Ascending aorta (tissue), 2 donors: Measurements from ENCODE around the gene AKAP13. TPM values are rescaled to one million over a fixed set of nuclear protein-coding genes. Genes with fewer than 3 reads are reported as not detected.

ENCODE experiments used
- DNase-seq, 2 donors: peaks; one replicate each; pipeline ENCODE4 v3.0.0-alpha.2; 2019; ENCODE audit warnings: low spot score in 2 of 2
- H3K27ac ChIP-seq, 2 donors: fragments of 200-600 bp; sonication (generic); one replicate each; pipeline ENCODE4 v1.5.1; 2016 to 2017; ENCODE audit warnings: mild to moderate bottlenecking in 1 of 2
- H3K27me3 ChIP-seq: fragments of 200-600 bp; sonication (generic); one replicate; pipeline ENCODE4 v1.5.1; 2017
- H3K36me3 ChIP-seq, 2 donors: fragments of 200-600 bp; sonication (generic); one replicate each; pipeline ENCODE4 v1.5.1; 2016
- H3K4me1 ChIP-seq, 2 donors: fragments of 200-600 bp; sonication (generic); one replicate each; pipeline ENCODE4 v1.5.1; 2016 to 2017; ENCODE audit warnings: mild to moderate bottlenecking in 1 of 2
- H3K4me3 ChIP-seq, 2 donors: fragments of 200-600 bp; sonication (generic); one replicate each; pipeline ENCODE4 v1.5.1; 2016 to 2017; ENCODE audit warnings: mild to moderate bottlenecking in 1 of 2
- H3K9me3 ChIP-seq, 2 donors: fragments of 200-600 bp; sonication (generic); one replicate each; pipeline ENCODE4 v1.5.1; 2016
- intact Hi-C: fragments of 100-400 bp; cut with DNase I; formaldehyde crosslinking; loops from one replicate; pipeline ENCODE4 v1.15.1; 2023
- total RNA-seq: library from RNA; depleted of rRNA; stranded (reverse); fragments of >200 nt; gene quantifications from one replicate; pipeline ENCODE4 v1.1.0, GENCODE V29; 2016
- TF ChIP-seq, protein P1 (sequence below), 3 experiments: fragments of 200-600 bp in 2 of 3; fragments of 450-650 bp in 1 of 3; sonication (generic) in 2 of 3; IDR thresholded peaks; one replicate each; pipeline ENCODE4 v1.5.1; 2016 to 2019; ENCODE audit warnings: antibody characterized with exemption in 3 of 3, mild to moderate bottlenecking in 1 of 3, moderate library complexity in 1 of 3

Gene AKAP13
- total RNA-seq, 1 donor from 2014 or later, result 74.3 TPM

DNA sequence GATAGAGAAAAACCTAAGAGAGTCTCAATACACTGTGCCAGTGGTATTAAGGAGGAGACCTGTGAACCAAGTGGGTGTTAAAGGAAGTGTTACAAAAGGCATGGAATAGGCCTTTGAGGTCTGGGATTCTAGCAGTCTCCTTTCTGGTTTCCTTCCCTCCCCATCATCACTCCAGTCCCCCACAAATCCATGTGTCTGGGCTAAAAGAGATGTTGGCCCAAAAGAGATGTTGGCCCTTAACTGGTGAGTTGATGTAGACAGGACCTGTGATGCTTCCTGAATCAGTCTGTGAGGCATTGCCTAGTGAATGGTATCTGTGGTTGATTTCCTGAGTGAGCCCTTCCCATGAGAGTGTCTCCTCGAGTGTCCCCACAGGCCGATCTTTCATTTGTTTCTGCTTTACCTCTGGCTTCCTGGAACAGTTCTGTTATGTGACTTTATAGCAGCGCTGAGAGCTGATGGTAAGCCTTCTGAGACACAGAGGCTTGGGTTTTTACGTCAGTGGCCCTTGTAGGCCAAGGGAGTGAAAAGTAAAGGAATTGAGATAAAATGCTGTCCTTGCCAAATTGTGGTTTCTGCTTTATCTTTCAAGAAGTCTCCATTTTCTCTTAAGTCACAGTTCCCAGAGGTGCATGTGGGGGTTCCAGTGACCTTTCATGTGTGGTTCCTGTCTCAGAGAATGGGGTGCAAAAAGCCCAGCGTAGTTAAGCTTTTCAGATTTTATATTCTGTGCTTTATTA, 326.5 kb downstream of the AKAP13 start:
- TF ChIP-seq, protein P1, sequence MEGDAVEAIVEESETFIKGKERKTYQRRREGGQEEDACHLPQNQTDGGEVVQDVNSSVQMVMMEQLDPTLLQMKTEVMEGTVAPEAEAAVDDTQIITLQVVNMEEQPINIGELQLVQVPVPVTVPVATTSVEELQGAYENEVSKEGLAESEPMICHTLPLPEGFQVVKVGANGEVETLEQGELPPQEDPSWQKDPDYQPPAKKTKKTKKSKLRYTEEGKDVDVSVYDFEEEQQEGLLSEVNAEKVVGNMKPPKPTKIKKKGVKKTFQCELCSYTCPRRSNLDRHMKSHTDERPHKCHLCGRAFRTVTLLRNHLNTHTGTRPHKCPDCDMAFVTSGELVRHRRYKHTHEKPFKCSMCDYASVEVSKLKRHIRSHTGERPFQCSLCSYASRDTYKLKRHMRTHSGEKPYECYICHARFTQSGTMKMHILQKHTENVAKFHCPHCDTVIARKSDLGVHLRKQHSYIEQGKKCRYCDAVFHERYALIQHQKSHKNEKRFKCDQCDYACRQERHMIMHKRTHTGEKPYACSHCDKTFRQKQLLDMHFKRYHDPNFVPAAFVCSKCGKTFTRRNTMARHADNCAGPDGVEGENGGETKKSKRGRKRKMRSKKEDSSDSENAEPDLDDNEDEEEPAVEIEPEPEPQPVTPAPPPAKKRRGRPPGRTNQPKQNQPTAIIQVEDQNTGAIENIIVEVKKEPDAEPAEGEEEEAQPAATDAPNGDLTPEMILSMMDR (IDR thresholded peaks at IDR 0.05), result no peak
- peak in 1 of 2 donors; percentile 76 for DNase-seq
- Histone ChIP-seq H3K27ac (peak overlapping the region; percentile 85 to 90), H3K4me3 (peak overlapping the region in 1 of 2 donors; percentile 35), H3K36me3 (peaks cover 19 to 21% of the 10 kb centered on the region in 2 donors), H3K9me3 (no peaks in the 10 kb centered on the region), H3K27me3 (no peaks in the 10 kb centered on the region), H3K4me1 (peaks cover 12 to 41% of the 10 kb centered on the region in 2 donors)
- intact Hi-C loops, result loop anchor here (5.0 kb wide), 2 partner anchors 40 to 85 kb away; no protein-coding TSS in a partner anchor

DNA sequence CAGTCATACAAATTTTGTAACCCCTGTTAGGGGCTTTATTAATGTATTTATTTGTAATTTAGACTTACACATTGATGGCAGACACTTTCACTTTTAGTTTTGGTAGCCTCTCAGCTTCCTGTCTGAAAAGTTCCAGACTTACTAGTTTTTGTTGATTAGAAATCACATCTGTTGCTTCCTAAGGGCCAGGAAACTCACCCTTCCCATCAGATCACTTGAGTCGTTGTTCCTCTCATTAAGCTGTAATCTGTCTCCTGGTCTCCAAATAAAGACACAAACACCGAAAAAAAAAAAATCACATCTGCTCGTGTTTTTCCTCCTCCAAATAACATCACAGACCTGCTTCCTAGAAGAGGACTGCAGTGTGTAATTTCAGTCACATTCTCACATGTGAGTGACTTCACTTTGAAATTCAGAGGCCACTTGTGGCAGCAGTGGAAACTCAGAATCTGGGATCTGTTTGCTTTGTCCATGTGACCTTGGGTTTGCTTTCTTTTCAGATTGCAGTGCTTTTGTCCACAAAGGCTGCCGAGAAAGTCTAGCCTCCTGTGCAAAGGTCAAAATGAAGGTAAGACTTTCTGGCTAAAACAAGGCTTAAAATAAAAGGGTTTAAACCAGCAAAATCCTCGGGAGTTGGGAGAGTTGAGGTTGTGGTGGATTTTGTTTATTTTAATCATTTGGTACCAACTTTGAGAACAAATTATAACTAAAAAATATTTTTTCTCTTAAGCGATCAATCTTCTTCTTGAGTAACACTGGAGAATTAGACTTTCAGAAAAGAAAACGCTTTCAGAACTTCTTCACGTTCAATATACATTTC, 327.3 kb downstream of the AKAP13 start:
- Histone ChIP-seq H3K4me1 (peaks cover 9 to 37% of the 10 kb centered on the region in 2 donors), H3K36me3 (peaks cover 21 to 29% of the 10 kb centered on the region in 2 donors)

DNA sequence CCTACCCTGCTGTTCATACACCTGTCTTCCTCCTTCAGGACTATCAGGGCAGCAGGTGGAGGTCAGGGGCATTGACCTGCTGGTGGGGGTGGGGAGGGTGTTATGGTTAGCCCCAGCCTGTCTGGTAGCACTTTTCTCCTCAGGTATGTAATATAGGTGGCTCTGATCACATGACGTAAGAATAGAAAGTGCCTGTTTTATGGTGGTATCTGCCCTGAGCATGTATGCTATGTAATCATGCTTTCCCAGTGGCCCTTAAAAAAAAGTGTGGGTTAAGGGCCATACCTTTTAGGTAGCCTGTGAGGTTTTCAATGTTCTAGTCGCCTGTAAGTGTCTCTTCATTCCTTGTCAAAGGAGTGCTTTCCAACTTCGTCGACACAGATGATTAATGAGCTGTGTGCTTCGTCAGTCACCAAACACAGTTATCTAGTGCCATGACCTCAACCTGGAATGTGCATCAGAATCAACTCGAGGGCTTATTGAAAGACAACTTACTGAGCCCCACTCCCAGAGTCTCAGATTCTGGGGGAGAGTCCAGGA, 328.1 kb downstream of the AKAP13 start:
- Histone ChIP-seq H3K4me1 (peaks cover 9 to 31% of the 10 kb centered on the region in 2 donors), H3K4me3 (no peak overlapping the region), H3K27me3 (no peaks in the 10 kb centered on the region), H3K9me3 (no peaks in the 10 kb centered on the region), H3K36me3 (peaks cover 28 to 31% of the 10 kb centered on the region in 2 donors), H3K27ac (peak overlapping the region; percentile 85 to 90)
- no peak for DNase-seq
- TF ChIP-seq, protein P1 (IDR thresholded peaks at IDR 0.05), result no peak
- intact Hi-C loops, result loop anchor here (5.0 kb wide), 2 partner anchors 41 to 86 kb away; no protein-coding TSS in a partner anchor

More for the DNA sequence above, 327.3 kb downstream of the AKAP13 start:
- peak overlapping the region; percentile 85 to 90 for H3K27ac ChIP-seq
- intact Hi-C loops, result loop anchor here (5.0 kb wide), 2 partner anchors 40 to 85 kb away; no protein-coding TSS in a partner anchor
- TF ChIP-seq, protein P1 (IDR thresholded peaks at IDR 0.05), result no peak
- H3K9me3 ChIP-seq, result no peaks in the 10 kb centered on the region
- no peak for DNase-seq
- peak overlapping the region in 1 of 2 donors; percentile 35 for H3K4me3 ChIP-seq
- H3K27me3 ChIP-seq, result no peaks in the 10 kb centered on the region

DNA sequence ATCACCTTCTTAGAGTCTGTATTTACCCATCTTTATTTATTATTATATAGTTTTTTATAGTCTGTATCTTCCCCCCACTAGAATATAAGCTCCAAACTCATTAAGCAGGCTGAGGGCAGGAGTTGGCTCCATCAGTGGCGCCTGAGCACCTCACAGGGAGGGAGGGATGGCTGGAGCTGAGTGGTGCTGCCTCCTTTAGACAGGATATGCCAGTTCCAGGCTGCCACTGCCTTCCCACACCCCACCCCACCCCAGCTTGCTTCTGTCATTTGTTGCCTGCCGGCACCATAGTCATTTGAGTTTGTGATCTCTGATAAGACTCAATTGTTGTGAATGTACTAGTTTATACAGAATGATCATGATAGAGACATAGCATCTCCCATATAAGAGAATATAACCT, 328.8 kb downstream of the AKAP13 start:
- H3K27ac ChIP-seq, result peak overlapping the region; percentile 85 to 90
- peaks cover 9 to 23% of the 10 kb centered on the region in 2 donors for H3K4me1 ChIP-seq
- H3K27me3 ChIP-seq, result no peaks in the 10 kb centered on the region
- DNase-seq, result no peak
- intact Hi-C loops, result loop anchor here (5.0 kb wide), 2 partner anchors 42 to 87 kb away; no protein-coding TSS in a partner anchor
- no peak overlapping the region for H3K4me3 ChIP-seq
- peaks cover 29 to 37% of the 10 kb centered on the region in 2 donors for H3K36me3 ChIP-seq
- H3K9me3 ChIP-seq, result no peaks in the 10 kb centered on the region
- TF ChIP-seq, protein P1 (IDR thresholded peaks at IDR 0.05), result no peak

DNA sequence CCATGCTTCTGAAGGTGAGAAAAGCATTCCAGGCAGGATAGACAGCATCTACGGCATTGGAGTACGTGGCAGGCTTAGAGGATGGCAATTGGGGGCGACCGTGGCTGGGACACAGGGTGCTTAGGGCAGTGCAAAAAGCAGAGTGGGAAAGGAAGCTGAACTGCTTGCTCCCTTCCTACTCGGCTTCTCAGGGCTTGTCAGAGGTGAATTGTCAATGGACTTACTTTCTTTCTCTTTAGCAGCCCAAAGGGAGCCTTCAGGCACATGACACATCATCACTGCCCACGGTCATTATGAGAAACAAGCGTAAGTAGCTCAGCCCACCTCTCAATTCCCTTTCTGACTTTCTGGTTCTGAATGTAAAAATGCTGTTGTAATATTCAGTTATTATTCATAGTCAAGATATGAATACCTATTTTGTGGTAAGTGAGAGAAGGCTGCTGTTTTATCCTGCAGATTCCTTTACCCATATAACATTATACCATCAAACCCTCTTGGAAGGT, 330.0 kb downstream of the AKAP13 start:
- no peaks in the 10 kb centered on the region for H3K9me3 ChIP-seq
- TF ChIP-seq, protein P1 (IDR thresholded peaks at IDR 0.05), result no peak
- peaks cover 9 to 21% of the 10 kb centered on the region in 2 donors for H3K4me1 ChIP-seq
- H3K27ac ChIP-seq, result no peak overlapping the region
- H3K36me3 ChIP-seq, result peaks cover 37 to 38% of the 10 kb centered on the region in 2 donors
- DNase-seq, result no peak
- intact Hi-C loops, result no loop called here
- H3K4me3 ChIP-seq, result no peak overlapping the region
- H3K27me3 ChIP-seq, result no peaks in the 10 kb centered on the region
